GM10266 (cell line): ENCODE measurements around the gene CCDC146.
"Not testable (repeated sequence)": the region's sequence is repeated elsewhere in the genome, so short reads cannot be mapped to it uniquely, and the experiment has no call there.

ENCODE experiments used
- DNase-seq: peaks from one replicate; pipeline ENCODE4 v3.0.0; 2012; ENCODE audit errors: extremely low spot score
- CTCF ChIP-seq: IDR thresholded peaks from 2 replicates; pipeline ENCODE4 v1.5.1; 2012; ENCODE audit warnings: mild to moderate bottlenecking, low read depth; ENCODE audit not compliant: control insufficient read depth, insufficient read depth; ENCODE audit errors: missing control alignments

CCDC146 gene

GRCh38 chr7:77328669-77329068 lies 206.3 kb downstream of the CCDC146 start:
- no peak for TF ChIP-seq CTCF
- no peak for DNase-seq

- TF ChIP-seq CTCF = no peak
- no peak for DNase-seq
Observed at GRCh38 chr7:77329466-77330168, 207.2 kb downstream of the CCDC146 start.

- TF ChIP-seq CTCF = no peak
- peak; percentile 34 for DNase-seq
Observed at GRCh38 chr7:77330169-77330882, 207.9 kb downstream of the CCDC146 start.

- TF ChIP-seq CTCF = peak; percentile 68
- peak; percentile 72 for DNase-seq
Observed at GRCh38 chr7:77331938-77332695, 209.7 kb downstream of the CCDC146 start.

- DNase-seq = not testable (repeated sequence)
Observed at GRCh38 chr7:77334039-77334438, 211.6 kb downstream of the CCDC146 start.

- no peak for TF ChIP-seq CTCF
- no peak for DNase-seq
Observed at GRCh38 chr7:77335581-77335980, 213.2 kb downstream of the CCDC146 start.

- DNase-seq = no peak
- TF ChIP-seq CTCF = no peak
Observed at GRCh38 chr7:77337456-77337990, 215.1 kb downstream of the CCDC146 start.
